NCI-H2196 treated with DMSO at 0.1 percent for 48 hours (cell line): ENCODE data around the gene CREB3L2.
"Not testable (repeated sequence)": the region's sequence is repeated elsewhere in the genome, so short reads cannot be mapped to it uniquely, and the experiment has no call there.

Experiments used
- DNase-seq: peaks from one replicate; lab custom pipeline; 2025; ENCODE audit not compliant: unreplicated experiment; lab: John Stamatoyannopoulos, UW

CREB3L2 gene

DNA sequence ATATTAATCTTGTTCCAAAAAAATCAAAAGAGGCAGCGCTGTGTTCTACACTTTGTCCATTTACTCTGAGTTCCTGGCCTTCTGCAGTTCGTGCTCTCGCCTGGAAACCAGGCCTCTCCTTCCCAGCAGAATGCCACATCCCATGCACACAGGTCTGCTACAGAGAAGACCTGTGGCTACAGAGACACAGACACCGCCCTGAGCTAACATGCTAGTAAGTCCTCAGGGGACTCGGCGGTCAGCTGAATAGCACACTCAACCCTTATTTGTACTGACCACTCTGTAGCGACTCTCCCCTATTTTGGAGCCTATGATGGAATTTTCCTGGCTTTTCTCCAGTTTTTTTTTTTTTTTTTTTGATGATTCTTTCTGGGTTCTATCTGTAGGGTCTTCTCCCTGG lies 12.8 kb downstream of the CREB3L2 start:
- no peak for DNase-seq

DNA sequence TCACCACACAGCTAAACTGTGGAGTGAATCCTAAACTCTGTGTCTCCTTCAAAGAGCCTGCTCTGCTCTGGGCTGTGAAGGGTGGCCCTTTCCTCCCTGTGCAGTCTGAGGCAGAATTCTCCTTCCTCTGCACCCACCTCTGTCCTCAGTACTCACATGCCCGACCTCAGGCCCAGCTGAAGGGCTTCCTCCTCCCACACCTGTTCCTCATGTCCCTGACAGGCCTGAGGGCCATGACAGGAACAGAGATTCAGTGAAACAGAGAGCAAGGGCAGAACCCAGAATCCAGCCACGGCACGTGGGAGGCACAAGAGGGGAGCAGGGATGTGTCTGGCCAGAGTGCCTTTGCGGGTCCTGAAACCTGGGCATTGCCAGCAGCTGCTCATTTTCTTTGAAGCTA lies 13.9 kb downstream of the CREB3L2 start:
- no peak for DNase-seq

DNA sequence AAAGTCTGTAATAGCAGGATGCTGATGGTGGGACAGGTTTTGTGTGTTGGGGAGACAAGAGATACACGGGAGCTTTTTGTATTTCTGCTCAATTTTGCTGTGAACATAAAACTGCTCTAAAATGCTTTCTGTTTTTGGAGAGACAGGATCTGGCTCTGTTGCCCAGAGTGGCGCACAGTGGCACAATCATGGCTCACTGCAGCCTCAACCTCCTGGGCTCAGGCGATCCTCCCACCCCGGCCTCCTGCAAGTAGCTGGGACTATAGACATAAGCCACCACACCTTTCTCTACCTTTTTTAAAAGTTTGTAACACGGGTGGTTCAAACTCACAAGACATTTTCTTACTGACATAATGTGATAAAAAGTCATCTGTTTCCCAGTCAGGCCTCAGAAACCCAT lies 14.3 kb downstream of the CREB3L2 start:
- DNase-seq = no peak

DNA sequence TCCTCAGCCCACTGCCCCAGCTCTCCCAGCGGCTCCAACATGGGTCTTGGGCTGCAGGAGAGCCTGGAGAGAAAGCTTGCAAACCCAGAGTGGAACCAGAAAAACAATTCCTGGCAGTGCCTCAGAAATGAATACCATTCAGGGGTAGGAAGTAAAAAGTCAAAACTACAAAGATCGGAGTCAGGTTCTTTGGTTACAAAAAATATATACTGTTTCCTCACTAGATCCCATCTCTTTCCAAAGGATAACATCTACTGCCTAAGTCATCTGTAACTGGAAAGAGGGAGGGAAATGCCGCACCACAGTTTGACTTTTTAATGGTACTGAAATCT lies 14.9 kb downstream of the CREB3L2 start:
- DNase-seq = no peak

DNA sequence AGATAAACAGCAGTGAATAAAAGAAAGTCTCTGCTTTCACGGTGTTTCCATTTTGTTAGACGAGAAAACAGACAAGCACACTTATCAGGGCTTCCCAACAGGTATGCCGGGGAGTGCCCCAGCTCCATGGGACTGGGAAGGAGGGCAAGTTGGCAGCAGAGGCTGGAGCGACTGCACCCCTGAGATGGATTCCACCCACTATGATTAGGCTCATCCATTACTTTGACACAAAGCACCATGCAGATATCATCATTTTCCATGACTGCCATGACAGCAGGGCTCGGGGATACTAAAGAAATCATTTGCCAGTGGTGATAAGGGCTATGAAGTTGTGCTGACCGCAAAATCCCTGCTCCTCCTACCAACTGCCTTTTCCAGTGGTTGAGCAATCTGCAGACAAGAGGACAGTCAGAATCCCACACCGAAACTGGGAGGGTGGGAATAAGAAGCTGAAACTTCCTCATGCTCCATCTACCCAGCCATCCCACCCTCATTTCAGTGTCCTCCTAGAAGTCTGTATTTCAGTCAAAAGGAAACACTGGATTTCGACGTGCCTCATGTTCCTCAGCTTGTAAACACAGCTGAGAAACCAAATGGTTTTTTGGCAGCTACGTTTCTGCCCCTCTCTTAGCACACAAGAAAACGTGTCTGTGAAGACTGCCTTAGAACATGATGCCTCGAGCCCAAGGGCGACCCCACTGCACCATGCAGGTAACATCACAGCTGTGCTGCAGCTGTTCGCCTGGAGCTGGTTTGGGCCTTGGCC lies 15.5 kb downstream of the CREB3L2 start:
- no peak for DNase-seq

DNA sequence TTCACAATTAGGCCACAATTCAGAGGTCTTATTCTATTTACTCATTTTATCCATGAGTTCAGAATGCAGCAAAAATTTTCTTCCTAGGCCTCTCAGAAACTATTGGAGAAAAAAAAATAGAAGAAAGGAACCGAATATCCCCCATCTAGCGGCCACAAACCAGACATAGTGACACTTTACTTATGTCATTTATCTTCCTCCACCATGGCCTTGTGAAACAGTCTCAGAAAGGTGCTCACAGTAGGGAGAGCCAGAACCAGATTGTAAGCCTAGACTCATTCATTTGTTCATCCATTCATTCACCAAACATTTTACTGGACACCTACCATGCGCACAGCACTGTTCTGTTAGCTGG lies 16.0 kb downstream of the CREB3L2 start:
- no peak for DNase-seq

DNA sequence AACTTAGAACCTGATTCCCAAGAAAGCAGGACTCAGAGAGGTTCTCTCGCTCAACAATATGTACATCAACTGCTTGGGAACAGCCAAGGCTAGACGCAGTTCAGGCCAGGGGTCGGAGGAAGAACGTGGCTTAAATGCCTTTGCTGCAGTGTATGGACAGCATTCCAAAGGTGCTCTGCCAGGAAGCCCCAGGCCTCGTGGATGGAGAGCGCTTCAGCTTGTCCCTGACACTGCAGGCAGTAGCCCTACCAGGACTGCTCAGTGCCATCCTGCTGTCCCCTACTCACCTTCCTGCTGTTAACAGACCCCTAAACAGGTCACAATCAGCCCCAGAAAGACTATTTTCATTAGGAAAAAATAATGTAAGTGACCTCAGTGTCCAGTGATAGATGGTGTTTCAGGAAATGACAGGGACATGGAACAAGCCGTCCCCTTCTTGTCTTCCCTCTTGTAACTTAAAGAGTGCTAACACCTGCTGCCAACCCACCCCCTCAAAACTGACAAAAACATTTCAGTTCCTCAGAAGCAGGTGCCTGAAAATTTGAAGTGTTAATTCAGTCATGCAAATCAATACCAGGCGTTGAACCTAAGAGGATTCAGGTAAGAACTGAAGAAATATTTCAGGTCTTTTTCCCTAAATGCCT lies 16.5 kb downstream of the CREB3L2 start:
- DNase-seq = no peak

DNA sequence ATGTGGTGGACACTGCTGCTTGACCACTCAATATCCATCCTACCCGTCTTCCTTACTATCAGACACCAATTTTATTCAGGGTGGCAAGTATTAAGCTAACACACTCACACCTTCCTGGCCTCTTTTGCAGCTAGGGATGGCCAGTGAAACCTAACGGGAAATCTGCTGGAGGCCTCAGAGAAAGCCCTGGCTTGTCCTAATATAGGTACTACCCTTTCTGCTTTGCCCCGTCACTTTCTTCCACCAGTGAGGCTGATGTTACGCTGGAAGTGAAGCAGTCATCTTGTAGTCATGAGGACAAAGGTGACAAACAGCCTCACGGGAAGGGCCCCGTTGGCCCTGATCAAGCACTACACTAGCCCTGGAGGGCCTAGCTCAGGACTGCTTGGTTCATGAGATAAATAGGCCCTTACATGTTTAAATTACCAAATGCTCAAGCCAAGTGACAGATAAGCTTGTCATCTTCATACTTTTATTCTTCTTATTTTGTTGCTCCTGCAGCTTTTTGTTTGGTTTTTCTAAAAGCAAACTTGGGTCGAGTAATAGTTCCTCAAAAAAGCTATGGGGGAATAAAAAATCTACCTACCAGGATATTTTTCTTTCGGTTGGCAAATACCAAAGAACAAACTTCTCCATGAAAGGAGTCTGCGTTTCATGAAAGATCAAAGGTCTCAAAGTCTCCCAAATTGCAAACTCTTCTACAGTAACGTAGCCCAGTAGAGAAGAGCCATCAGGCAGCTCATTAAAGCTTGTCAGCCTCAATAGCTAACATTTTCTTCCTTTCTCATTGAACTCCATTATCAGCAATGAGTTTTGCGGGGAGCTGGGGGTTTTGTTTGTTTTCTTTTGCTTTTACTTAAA lies 17.5 kb downstream of the CREB3L2 start:
- no peak for DNase-seq

DNA sequence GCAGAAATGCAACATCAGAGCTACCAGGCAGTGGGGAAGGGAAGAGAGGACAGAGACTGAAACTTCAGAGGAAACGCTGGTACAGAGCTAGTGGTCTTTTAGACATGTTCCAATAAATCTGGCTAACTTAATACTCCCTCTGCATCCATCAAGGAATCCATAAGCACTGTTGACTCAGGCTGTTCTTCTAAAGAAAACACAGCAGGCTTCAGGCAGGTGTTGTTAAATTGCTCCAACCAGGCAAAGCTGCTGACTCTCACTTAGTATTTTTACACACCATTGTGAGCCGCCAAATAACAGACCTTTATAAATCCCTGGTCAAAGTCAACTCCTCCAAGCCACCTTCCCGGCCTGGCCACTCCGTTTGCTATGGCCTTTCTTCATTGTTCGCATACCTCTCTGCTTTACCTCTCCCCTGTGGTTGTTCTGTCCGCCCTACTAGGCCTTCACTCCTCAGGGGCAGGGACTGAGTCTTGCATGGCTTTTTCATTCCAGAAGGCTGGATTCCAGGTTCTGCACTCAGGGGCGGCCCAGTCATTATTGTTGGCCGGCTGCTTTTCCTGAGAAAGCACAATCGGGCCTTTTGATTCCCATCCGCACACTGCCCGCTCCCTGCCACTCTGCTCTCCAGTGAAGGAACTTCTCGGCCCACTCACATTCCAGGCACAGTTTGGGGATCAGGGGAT lies 18.4 kb downstream of the CREB3L2 start:
- DNase-seq = no peak

DNA sequence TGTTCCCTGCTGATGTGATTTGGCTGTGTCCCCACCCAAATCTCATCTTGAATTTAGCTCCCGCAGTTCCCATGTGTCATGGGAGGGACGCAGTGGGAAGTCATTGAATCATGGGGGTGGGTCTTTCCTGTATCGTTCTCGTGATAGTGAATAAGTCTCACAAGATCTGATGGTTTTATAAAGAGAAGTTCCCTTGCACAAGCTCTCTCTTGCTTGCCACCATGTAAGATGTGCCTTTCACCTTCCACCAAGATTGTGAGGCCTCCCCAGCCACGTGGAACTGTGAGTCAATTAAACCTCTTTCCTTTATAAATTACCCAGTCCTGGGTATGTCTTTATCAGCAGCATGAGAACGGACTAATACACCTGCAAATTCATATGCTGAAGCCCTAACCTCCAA lies 19.5 kb downstream of the CREB3L2 start:
- DNase-seq = not testable (repeated sequence)

DNA sequence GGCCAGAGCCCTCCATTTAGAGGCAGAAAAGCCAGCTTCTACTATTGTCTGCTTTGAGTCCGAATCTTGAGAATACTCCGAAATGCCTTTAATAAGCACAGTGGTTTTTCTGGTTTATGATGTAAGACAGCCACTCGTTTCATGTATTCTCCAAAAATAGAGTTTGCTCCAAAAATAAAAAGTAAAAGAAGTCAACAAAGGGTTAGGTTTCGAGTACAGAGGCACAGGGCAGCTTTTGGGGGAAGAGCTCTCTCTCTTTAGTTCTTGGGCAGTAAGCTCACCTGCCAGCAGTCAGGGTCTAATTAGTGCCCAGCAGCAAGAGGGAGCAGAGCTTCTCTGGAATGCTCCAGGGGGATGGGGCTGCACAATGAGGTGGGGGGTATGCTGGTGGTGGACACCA lies 20.2 kb downstream of the CREB3L2 start:
- no peak for DNase-seq

DNA sequence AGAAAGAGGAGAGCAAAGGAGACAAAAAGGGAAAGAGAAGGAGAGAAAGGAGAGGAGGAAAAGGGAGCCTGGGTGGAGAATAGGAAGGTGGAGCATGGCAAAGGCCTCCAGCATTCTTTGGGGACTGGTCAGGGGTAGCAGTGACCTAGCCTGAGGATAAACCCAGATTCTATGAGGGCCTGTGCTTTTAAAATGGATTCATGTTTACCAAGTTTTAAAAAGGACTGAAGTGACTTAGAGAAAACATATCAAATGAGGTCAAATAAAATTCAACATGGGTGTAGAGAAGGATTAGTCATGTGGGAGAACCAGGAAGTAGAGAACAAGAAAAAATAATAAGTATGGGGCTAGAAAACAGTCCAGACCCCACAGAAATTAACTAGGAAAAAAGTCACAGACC lies 20.7 kb downstream of the CREB3L2 start:
- no peak for DNase-seq

DNA sequence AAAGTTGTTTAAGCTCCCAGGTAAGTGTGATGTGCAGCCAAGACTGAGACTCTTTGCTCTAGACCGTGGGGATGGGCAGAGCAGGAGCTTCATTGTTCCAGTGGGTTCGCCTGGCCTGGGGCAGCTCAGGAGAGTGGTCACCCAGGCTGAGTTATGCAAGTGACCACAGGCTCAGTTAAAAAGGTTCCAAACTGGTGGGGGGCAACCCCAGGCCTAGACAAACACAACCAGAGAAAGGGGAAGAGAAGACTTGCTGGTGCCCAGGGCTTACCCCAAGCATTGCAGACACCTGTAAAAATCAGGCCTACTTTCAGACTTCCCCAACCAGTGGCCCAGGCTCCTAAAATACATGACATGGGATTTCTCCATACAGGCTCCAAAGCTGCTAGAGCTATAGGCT lies 21.6 kb downstream of the CREB3L2 start:
- no peak for DNase-seq

DNA sequence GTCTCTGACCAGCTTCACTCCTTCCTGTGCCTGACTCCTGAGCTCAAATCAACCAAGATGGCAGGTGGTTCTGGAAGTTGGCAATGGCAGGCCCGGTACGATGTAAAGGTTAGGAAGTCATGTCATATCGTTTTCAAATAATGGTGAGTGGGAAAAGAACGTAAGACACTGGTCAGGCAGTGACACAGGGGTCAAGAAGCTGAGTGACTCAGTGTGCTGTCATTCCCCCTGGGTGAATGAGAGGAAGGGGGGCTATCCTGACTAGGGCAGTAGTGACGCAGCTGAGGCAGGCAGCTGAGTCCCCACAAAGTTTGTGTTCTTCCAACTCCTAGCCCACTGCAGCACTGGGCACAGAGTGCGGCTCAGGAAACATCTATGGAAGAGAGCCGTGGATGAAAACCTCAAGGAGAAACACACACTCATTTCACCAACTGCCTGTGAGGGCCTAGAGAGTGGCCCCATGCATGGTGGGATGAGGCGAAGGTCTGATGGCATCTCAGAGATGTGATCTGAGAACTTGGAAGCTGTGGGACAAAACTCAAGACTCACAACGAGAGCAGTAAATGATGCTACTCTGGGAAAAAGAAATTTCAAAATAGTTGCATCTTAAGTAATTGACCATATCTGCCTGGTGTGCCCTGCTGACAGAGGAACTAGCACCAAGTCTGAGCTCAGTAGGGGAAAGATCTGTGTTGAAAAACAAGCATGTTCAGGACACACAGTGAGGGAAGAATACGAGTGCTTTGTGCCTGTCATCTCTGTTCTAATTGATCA lies 23.2 kb downstream of the CREB3L2 start:
- DNase-seq = no peak

DNA sequence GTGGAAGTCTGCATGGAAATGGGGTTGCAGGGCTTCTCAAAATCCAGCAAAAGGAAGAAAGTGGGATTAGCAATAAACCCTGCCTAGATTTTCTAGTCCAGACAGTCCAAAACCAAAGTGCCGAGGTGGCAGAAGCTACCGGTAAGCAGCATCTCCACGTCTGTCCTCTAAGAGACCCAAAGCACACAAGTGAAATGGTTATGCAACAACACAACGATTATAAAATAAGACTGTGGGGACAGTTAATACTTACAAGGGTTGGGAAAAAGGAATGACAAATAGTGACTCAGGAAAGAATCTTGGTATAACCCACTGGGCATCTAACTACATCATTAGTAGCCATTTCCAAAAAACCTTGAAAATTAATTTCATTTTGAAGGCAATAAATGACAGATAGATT lies 24.7 kb downstream of the CREB3L2 start:
- no peak for DNase-seq

DNA sequence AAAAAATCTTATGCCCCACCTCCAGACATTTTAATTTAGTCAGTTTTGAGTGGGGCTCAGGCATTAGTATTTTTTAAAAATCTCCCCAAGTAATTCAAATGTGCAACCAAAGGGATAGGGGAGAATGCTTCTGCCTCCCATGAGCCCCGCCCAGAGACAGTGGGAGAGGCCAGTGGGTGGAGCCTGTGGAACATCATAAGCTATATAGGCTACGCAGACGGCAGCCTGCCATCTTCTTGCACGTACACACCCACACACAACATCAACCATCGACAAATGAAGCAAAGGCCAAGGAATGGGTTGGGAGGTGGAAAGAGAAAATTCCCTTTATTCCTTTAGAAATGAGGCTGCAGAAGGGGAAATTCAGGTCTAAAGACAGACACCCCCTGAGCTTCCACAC lies 25.2 kb downstream of the CREB3L2 start:
- DNase-seq = no peak

DNA sequence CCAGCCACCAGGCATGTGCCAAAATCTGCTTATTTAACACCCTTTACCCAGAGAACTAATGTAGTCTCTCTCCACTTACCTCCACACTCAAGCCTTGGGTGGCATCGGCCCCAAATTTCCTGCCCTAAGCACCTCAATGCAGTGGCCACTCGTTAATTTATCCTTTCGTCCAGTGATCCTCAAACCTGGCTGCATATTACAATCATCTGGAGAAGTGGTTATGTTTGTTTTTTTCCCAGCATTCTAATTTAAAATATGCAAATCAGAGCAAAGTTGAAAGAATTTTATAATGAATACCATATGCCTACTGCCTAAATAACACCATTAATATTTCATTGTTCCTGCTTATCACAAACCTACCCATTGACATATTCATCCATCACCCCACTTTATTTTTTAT lies 25.7 kb downstream of the CREB3L2 start:
- no peak for DNase-seq

DNA sequence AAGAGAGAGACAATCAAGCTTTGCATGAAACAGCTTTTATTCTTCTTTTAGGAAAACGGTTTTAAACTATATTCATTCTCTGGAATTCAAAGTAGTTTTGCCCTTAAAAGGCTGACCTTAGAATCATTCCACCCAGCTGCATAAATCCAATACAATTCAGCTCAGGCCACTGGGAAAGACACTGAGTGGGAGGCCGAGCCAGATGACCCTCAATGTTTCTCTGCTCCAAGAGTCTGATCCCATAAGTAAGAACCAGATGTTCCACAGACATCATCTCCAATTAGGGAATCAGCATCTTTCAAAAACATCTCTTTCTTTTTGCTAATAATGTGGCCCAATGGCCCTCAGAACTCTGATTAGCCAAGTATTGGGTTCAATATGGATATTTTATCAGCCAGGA lies 26.1 kb downstream of the CREB3L2 start:
- no peak for DNase-seq

DNA sequence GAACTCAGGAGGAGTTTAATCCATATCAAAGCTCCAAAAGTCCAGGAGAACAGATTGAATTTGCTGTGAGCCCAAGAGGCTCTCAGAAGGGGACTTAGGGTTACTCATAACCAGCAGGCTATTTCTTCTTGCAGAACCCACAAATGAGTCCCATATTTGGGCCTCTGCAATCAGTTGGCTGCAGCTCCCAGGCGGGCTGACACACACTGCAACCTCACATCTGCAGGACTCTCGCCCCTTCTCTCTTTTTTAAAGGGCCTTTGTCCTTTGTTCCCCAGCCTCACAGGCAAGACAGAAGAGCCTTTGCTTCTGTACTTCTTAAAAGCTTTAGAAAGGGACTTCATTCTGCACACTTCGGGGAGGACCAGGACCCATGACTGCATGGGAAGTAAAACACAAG lies 26.7 kb downstream of the CREB3L2 start:
- no peak for DNase-seq

DNA sequence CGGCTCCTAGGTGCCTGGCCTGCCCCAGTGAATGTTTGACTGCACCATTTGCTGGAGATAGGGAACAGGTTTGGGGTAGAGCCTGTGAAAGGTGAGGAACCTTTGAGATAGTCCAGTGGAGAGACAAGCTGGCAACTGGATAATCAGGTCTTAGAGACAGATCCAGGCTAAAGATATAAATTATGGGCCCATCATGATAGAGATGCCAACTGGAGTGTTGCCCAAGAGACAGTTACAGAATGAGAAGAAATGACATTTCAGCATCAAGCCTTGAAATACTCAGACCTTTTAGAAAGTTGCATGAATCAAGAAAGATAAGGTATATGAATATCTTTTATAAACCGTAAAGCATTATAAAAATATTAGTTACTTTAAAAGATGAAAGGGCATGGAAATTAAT lies 27.1 kb downstream of the CREB3L2 start:
- no peak for DNase-seq
